H1 (cell line): Measurements from ENCODE around the gene RAB8B. TPM values are rescaled to one million over a fixed set of nuclear protein-coding genes. Genes with fewer than 3 reads are reported as not detected.

Source experiments
- CTCF ChIA-PET: fragments of 300-600 bp; sonication (Branson Sonifier 250); formaldehyde crosslinking; loops from one replicate; lab custom pipeline; 2021; ENCODE audit not compliant: partially characterized antibody; lab: Charles Lee
- POLR2A ChIA-PET: fragments of 300-600 bp; sonication (Branson Sonifier 250); formaldehyde crosslinking; loops from one replicate; lab custom pipeline; 2021; ENCODE audit warnings: inconsistent platforms; ENCODE audit not compliant: partially characterized antibody; lab: Charles Lee
- DNase-seq, 2 experiments: peaks; one replicate each; pipeline versions ENCODE4 v3.0.0 to v3.0.0-alpha.2; 2010 to 2022; ENCODE audit warnings: low spot score in 2 of 2, low read depth in 1 of 2, mixed read lengths in 1 of 2
- FAIRE-seq: peaks from 2 replicates; lab custom pipeline; 2011; peaks lifted over from hg19 to GRCh38; lab: Jason Lieb, UNC
- H2AFZ ChIP-seq: 2 replicates; pipeline ENCODE4 v1.8.1; 2012; ENCODE audit warnings: low read length, inconsistent platforms
- H2AK5ac ChIP-seq: 2 replicates; pipeline ENCODE4 v1.6.1; 2013; ENCODE audit warnings: low read depth, low read length
- H2BK120ac ChIP-seq: replicated peaks from 2 replicates; pipeline ENCODE3; 2013; ENCODE audit warnings: low read depth, low read length, inconsistent platforms
- H2BK12ac ChIP-seq: 2 replicates; pipeline ENCODE4 v1.6.1; 2013; ENCODE audit warnings: low read depth, low read length
- H2BK15ac ChIP-seq: 2 replicates; pipeline ENCODE4 v1.6.1; 2013; ENCODE audit warnings: low read length
- H2BK20ac ChIP-seq: 2 replicates; pipeline ENCODE4 v1.6.1; 2013; ENCODE audit warnings: low read length
- H2BK5ac ChIP-seq: 2 replicates; pipeline ENCODE4 v1.6.1; 2013; ENCODE audit warnings: low read depth, low read length
- H3K14ac ChIP-seq: 2 replicates; pipeline ENCODE4 v1.6.1; 2013; ENCODE audit warnings: inconsistent platforms; ENCODE audit not compliant: insufficient read length
- H3K18ac ChIP-seq: 2 replicates; pipeline ENCODE4 v1.6.1; 2013; ENCODE audit warnings: low read length; ENCODE audit errors: extremely low read depth
- H3K23ac ChIP-seq: 2 replicates; pipeline ENCODE4 v1.6.1; 2013; ENCODE audit warnings: inconsistent platforms; ENCODE audit not compliant: insufficient read length
- H3K23me2 ChIP-seq: 2 replicates; pipeline ENCODE4 v1.6.1; 2013; ENCODE audit warnings: low read depth, low read length
- H3K27ac ChIP-seq: 2 replicates; pipeline ENCODE4 v1.6.1; 2011; ENCODE audit warnings: low read depth, low read length, inconsistent platforms
- H3K27me3 ChIP-seq, 4 experiments: replicated peaks in 1 of 4; 1 replicate in 1 of 4; 2 replicates in 3 of 4; pipeline versions ENCODE4 v1.6.1 to v1.8.1; 2011 to 2013; ENCODE audit warnings: low read length in 3 of 4, mild to moderate bottlenecking in 3 of 4, inconsistent platforms in 2 of 4, mixed read lengths in 2 of 4, moderate library complexity in 1 of 4; ENCODE audit not compliant: control insufficient read depth in 3 of 4, insufficient read depth in 3 of 4; ENCODE audit errors: extremely low read depth in 1 of 4
- H3K36me3 ChIP-seq, 4 experiments: 2 replicates each; pipeline versions ENCODE4 v1.6.1 to v1.8.1; 2011 to 2013; ENCODE audit warnings: mild to moderate bottlenecking in 4 of 4, low read length in 3 of 4, moderate library complexity in 2 of 4, control low read depth in 1 of 4, inconsistent platforms in 1 of 4; ENCODE audit not compliant: insufficient read depth in 4 of 4, control insufficient read depth in 2 of 4
- H3K4ac ChIP-seq: replicated peaks from 2 replicates; pipeline ENCODE3; 2013; ENCODE audit warnings: low read length, low read depth, mixed read lengths, inconsistent platforms; ENCODE audit not compliant: insufficient read length
- H3K4me1 ChIP-seq, 4 experiments: replicated peaks in 1 of 4; 1 replicate in 1 of 4; 2 replicates in 3 of 4; pipeline versions ENCODE4 v1.6.1 to v1.8.1; 2011 to 2013; ENCODE audit warnings: low read length in 3 of 4, inconsistent platforms in 2 of 4, mixed read lengths in 1 of 4; ENCODE audit not compliant: insufficient read depth in 4 of 4, control insufficient read depth in 3 of 4
- H3K4me2 ChIP-seq, 2 experiments: 2 replicates each; pipeline versions ENCODE4 v1.6.1 to v1.8.1; 2011 to 2013; ENCODE audit warnings: low read depth in 2 of 2, low read length in 2 of 2, control low read depth in 1 of 2, inconsistent platforms in 1 of 2, mild to moderate bottlenecking in 1 of 2; ENCODE audit not compliant: insufficient read depth in 1 of 2
- H3K4me3 ChIP-seq, 4 experiments: fragments of 200-600, 300-600 bp in 1 of 4; sonication (generic), shearing (Covaris generic), sonication (Bioruptor Twin) in 1 of 4; 2 replicates each; pipeline versions ENCODE4 v1.5.1 to v1.8.1; 2011 to 2016; ENCODE audit warnings: low read length in 4 of 4, low read depth in 3 of 4, control low read depth in 2 of 4, inconsistent platforms in 2 of 4, mild to moderate bottlenecking in 2 of 4, mixed read lengths in 1 of 4, moderate library complexity in 1 of 4; ENCODE audit not compliant: insufficient read depth in 2 of 4; ENCODE audit errors: extremely low read depth in 1 of 4
- H3K56ac ChIP-seq: replicated peaks from 2 replicates; pipeline ENCODE3; 2013; ENCODE audit warnings: low read depth, mild to moderate bottlenecking, mixed read lengths, low read length, inconsistent platforms; ENCODE audit not compliant: insufficient read length
- H3K79me1 ChIP-seq: 2 replicates; pipeline ENCODE4 v1.6.1; 2013; ENCODE audit warnings: low read depth, low read length, control low read depth
- H3K79me2 ChIP-seq, 2 experiments: 2 replicates each; pipeline versions ENCODE4 v1.6.1 to v1.8.1; 2012 to 2013; ENCODE audit warnings: low read length in 2 of 2, mild to moderate bottlenecking in 2 of 2, inconsistent platforms in 1 of 2; ENCODE audit not compliant: insufficient read depth in 2 of 2, control insufficient read depth in 1 of 2
- H3K9ac ChIP-seq, 4 experiments: replicated peaks in 1 of 4; 1 replicate in 1 of 4; 2 replicates in 3 of 4; pipeline versions ENCODE4 v1.6.1 to v1.8.1; 2011 to 2013; ENCODE audit warnings: low read depth in 3 of 4, low read length in 3 of 4, control low read depth in 2 of 4, mild to moderate bottlenecking in 2 of 4, moderate library complexity in 2 of 4, inconsistent platforms in 1 of 4; ENCODE audit errors: extremely low read depth in 1 of 4
- H3K9me3 ChIP-seq, 2 experiments: 2 replicates each; pipeline versions ENCODE4 v1.6.1 to v1.8.1; 2012 to 2013; ENCODE audit warnings: mild to moderate bottlenecking in 2 of 2, moderate library complexity in 2 of 2, control low read depth in 1 of 2, inconsistent platforms in 1 of 2, low read depth in 1 of 2, low read length in 1 of 2, mixed read lengths in 1 of 2; ENCODE audit not compliant: insufficient read depth in 2 of 2
- H4K20me1 ChIP-seq, 2 experiments: replicated peaks in 1 of 2; 2 replicates each; pipeline versions ENCODE3 to v1.8.1; 2011 to 2013; ENCODE audit warnings: inconsistent platforms in 2 of 2, low read length in 2 of 2, mild to moderate bottlenecking in 1 of 2; ENCODE audit not compliant: insufficient read depth in 2 of 2, control insufficient read depth in 1 of 2
- H4K5ac ChIP-seq: 2 replicates; pipeline ENCODE4 v1.6.1; 2013; ENCODE audit warnings: low read length, low read depth, mixed read lengths, inconsistent platforms; ENCODE audit not compliant: insufficient read length
- H4K8ac ChIP-seq: 2 replicates; pipeline ENCODE4 v1.8.0; 2013; ENCODE audit warnings: mild to moderate bottlenecking, moderate library complexity, low read length, inconsistent platforms; ENCODE audit not compliant: insufficient read depth; ENCODE audit errors: extremely low read depth
- H4K91ac ChIP-seq: replicated peaks from 2 replicates; pipeline ENCODE3; 2013; ENCODE audit warnings: low read length, mixed read lengths, inconsistent platforms; ENCODE audit not compliant: insufficient read length
- BRCA1 ChIP-seq: IDR thresholded peaks from 2 replicates; pipeline ENCODE4 v1.6.1; 2012; ENCODE audit warnings: low read depth, low read length, improper control_type of control experiment
- CEBPB ChIP-seq: IDR thresholded peaks from 2 replicates; pipeline ENCODE4 v1.6.1; 2012; ENCODE audit warnings: low read depth, low read length
- EZH2 ChIP-seq: fragments of 200-600 bp; sonication (generic); IDR thresholded peaks from 2 replicates; pipeline ENCODE4 v1.7.1; 2012; ENCODE audit warnings: low read depth, mild to moderate bottlenecking, moderate library complexity, low read length, inconsistent platforms; ENCODE audit not compliant: severe bottlenecking
- GABPA ChIP-seq: IDR thresholded peaks from 2 replicates; pipeline ENCODE4 v1.6.1; 2011; ENCODE audit warnings: mild to moderate bottlenecking, low read length, moderate library complexity, borderline replicate concordance; ENCODE audit not compliant: insufficient read depth
- KDM1A ChIP-seq: fragments of 200-600, 300-600 bp; sonication (generic); IDR thresholded peaks from 2 replicates; pipeline ENCODE4 v1.7.1; 2016; ENCODE audit warnings: mild to moderate bottlenecking, low read length, borderline replicate concordance
- RAD21 ChIP-seq, 2 experiments: IDR thresholded peaks in 1 of 2; conservative IDR thresholded peaks in 1 of 2; 2 replicates each; pipeline ENCODE4 v1.6.1; 2011; ENCODE audit warnings: low read depth in 2 of 2, low read length in 2 of 2, improper control_type of control experiment in 1 of 2, inconsistent platforms in 1 of 2, mild to moderate bottlenecking in 1 of 2, moderate library complexity in 1 of 2
- RFX5 ChIP-seq: IDR thresholded peaks from 2 replicates; pipeline ENCODE4 v1.6.1; 2011; ENCODE audit warnings: low read depth, low read length, improper control_type of control experiment, borderline replicate concordance
- SIX5 ChIP-seq: IDR thresholded peaks from 2 replicates; pipeline ENCODE4 v1.6.1; 2011; ENCODE audit warnings: mild to moderate bottlenecking, low read depth, low read length
- SP1 ChIP-seq: IDR thresholded peaks from 2 replicates; pipeline ENCODE4 v1.6.1; 2011; ENCODE audit warnings: low read depth, low read length
- SP4 ChIP-seq: IDR thresholded peaks from 2 replicates; pipeline ENCODE4 v1.6.1; 2012; ENCODE audit warnings: low read length, inconsistent platforms
- SRF ChIP-seq: IDR thresholded peaks from 2 replicates; pipeline ENCODE4 v1.6.1; 2011; ENCODE audit warnings: mild to moderate bottlenecking, low read depth, low read length, moderate library complexity
- TEAD4 ChIP-seq: IDR thresholded peaks from 2 replicates; pipeline ENCODE4 v1.6.1; 2012; ENCODE audit warnings: low read depth, low read length, inconsistent platforms, mixed read lengths
- WGBS, 2 experiments: shearing (Covaris generic) in 1 of 2; methylation state at CpG; one replicate each; pipeline versions ENCODE4 v1.1.6 to v1.1.7; 2013 to 2015; ENCODE audit warnings: low lambda C conversion rate in 2 of 2, mixed read lengths in 2 of 2, inconsistent platforms in 1 of 2, low coverage in 1 of 2, missing lambda C conversion rate in 1 of 2; ENCODE audit not compliant: insufficient replicate concordance in 2 of 2, insufficient coverage in 1 of 2, insufficient read length in 1 of 2; ENCODE audit errors: extremely low coverage in 1 of 2, missing lambda C conversion rate in 1 of 2; 5-methylcytosine and 5-hydroxymethylcytosine counted together
- polyA plus RNA-seq, 7 experiments: library from polyadenylated mRNA; depleted of rRNA in 3 of 7; stranded (reverse) in 5 of 7; unstranded in 2 of 7; fragments of >200 nt in 5 of 7; fragments of 200-250 nt in 2 of 7; gene quantifications; 1 replicate in 5 of 7; 2 replicates in 1 of 7; 4 replicates in 1 of 7; pipeline versions ENCODE4 v1.2.1 to v1.2.3, GENCODE V29; 2011 to 2013; ENCODE audit warnings: missing spikeins in 2 of 7, mixed read lengths in 2 of 7
- total RNA-seq: library from RNA; stranded (reverse); fragmentation: NEBNext Ultra II Directional; extraction: Animal tissue kit (Norgen Biotek cat#: 25700); gene quantifications from 2 replicates; pipeline ENCODE4 v1.2.1, GENCODE V29; 2021
- TF ChIP-seq, protein P1 (sequence below): IDR thresholded peaks from 2 replicates; pipeline ENCODE4 v1.6.1; 2011; ENCODE audit warnings: low read depth, mild to moderate bottlenecking, low read length; ENCODE audit not compliant: insufficient read depth

The RAB8B gene
- total and polyA plus RNA-seq, 2 of the 8 experiments (the other 6 are each of a cell fraction or from before 2014, with no cell fraction given), result 9.5 to 47.8 TPM

DNA sequence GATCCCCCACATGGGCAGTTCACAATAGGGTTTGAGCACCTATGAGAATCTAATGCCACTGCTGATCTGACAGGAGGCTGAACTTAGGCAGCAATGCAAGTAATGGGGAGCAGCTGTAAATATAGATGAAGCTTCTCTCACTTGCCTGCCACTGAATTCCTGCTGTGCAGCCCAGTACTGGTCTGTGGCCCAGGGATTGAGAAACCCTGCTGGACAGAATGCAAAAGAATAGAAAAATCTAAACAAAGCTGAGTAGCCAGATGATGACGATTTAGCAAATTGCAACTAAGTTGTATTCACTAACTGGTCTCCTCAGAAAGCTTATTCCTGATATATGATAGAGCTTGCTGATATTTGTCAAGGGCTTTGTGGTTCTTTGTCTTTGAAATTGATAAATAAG, 53.7 kb downstream of the RAB8B start:
- H4K91ac ChIP-seq, result no peak overlapping the region

More for the DNA sequence above, 53.7 kb downstream of the RAB8B start:
- FAIRE-seq (no peak), DNase-seq (no peak)
- Histone ChIP-seq H2BK12ac (no peak overlapping the region), H4K8ac (no peak overlapping the region), H3K27me3 (no peaks in the 10 kb centered on the region), H2AFZ (no peak overlapping the region), H3K9me3 (peaks cover 5 to 6% of the 10 kb centered on the region in 2 experiments; a peak in 2 of 4 replicates), H3K4me3 (no peak overlapping the region), H3K27ac (no peak overlapping the region), H3K9ac (no peak overlapping the region), H2BK15ac (no peak overlapping the region), H4K5ac (no peak overlapping the region), H3K79me2 (peaks cover 0 to 8% of the 10 kb centered on the region in 2 experiments; a peak in 2 of 4 replicates), H2BK5ac (no peak overlapping the region), H3K23ac (no peak overlapping the region), H3K4ac (no peak overlapping the region), H2BK120ac (no peak overlapping the region), H3K36me3 (peaks cover 0 to 17% (median 7%) of the 10 kb centered on the region in 4 experiments; a peak in 2 of 8 replicates), H3K4me1 (no peaks in the 10 kb centered on the region), H3K18ac (no peak overlapping the region), H4K20me1 (no peaks in the 10 kb centered on the region), H2AK5ac (no peak overlapping the region), H3K79me1 (0 out of 2 replicates have a peak, but pooled peaks cover 2% of the 10 kb centered on the region), H3K23me2 (no peaks in the 10 kb centered on the region), H3K4me2 (no peak overlapping the region), H3K56ac (no peak overlapping the region), H2BK20ac (no peak overlapping the region), H3K14ac (no peak overlapping the region)
- TF ChIP-seq EZH2 (no peak), SP1 (no peak), RFX5 (no peak), SIX5 (no peak), SRF (no peak), BRCA1 (no peak), TEAD4 (no peak), SP4 (no peak), GABPA (no peak), RAD21 (IDR thresholded peaks at IDR 0.05 in 1 of 2, conservative IDR thresholded peaks at IDR 0.05 in 1 of 2; ENCODE audit: low read depth in 2 of 2, low read length in 2 of 2) (no peak), CEBPB (no peak), KDM1A (no peak)
- TF ChIP-seq, protein P1, sequence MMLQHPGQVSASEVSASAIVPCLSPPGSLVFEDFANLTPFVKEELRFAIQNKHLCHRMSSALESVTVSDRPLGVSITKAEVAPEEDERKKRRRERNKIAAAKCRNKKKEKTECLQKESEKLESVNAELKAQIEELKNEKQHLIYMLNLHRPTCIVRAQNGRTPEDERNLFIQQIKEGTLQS, result no peak
- 92% methylated on average over 1 of the region's 1 CpG; no CpG with 5 or more reads in 1 of the 2 experiments for WGBS, 2 experiments
- CTCF ChIA-PET, result interaction anchor here (1.0 to 2.1 kb wide), 3 partner anchors 9 to 192 kb away, joined by 3 to 5 read pairs (median 3); no protein-coding TSS in a partner anchor
- POLR2A ChIA-PET, result interaction anchor here (0.6 to 1.1 kb wide), 2 partner anchors 27 to 45 kb away, joined by 3 read pairs; no protein-coding TSS in a partner anchor
